ENCODE data around the gene IFI35. TPM values are rescaled to one million over a fixed set of nuclear protein-coding genes. Genes with fewer than 3 reads are reported as not detected.
"Not testable (repeated sequence)": the region's sequence is repeated elsewhere in the genome, so short reads cannot be mapped to it uniquely, and the experiment has no call there.

IFI35 gene
- total RNA-seq: 10 to 100 TPM; 23.9 to 24.1 TPM
- long read RNA-seq, donor 1, partial matches to known transcripts: 1 of 9 reads
- long read RNA-seq, donor 1, other reads (novel, unspliced or antisense): 1 of 9 reads
- long read RNA-seq, donor 2, transcript IFI35-203 (7 exons, 1,241 nt): minor isoform, 23 of 58 reads
- long read RNA-seq, donor 2, transcript IFI35-204 (7 exons, 1,232 nt): major isoform, 25 of 58 reads
- long read RNA-seq, donor 2, partial matches to known transcripts: 2 of 58 reads
- long read RNA-seq, donor 2, other reads (novel, unspliced or antisense): 7 of 58 reads

DNA sequence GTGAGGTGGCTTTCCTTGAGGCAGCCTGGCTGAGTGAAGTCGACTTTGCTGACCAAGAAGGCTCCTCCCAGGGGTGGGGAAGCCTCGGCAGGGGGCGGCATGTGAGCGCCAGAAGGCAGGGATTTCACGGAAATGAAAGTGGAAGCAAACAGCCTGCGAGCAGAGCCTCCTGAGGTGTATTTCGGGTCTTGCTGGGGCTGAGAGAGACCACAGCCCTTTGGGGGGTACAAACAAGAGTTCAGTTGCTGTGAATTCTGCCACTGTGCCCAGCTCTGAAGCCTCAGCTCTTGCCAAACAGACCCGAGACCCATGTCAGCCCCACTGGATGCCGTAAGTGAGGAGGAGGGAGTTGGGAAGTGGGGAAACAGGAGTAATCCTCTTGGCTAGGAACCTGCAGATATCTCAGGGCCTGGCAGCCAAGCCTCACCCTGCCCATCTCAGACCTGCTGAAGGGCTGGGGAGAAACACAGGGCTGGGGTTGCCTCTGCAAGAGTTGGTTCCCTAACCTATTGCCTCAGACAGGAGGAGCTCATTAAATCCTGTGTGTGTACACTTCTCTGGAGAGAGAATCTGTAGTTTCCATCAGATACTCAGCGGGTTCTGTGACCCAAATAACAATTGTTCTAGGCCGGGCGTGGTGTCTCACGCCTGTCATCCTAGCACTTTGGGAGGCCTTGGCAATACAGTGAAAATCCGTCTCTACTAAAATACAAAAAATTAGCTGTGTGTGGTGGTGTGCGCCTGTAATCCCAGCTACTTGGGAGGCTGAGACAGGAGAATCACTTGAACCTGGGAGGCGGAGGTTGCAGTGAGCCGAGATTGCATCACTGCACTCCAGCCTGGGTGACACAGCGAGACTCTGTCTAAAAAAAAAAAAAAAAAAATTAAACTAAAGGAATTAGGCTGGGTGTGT lies at the start of gene IFI35:
Gene IFI35 (plus strand): TSS at position 146 of the 913 bp plus-strand sequence. CDS start 164 bp downstream, at position 310.
- intact Hi-C loops (cut with DNase I): no loop called here

DNA sequence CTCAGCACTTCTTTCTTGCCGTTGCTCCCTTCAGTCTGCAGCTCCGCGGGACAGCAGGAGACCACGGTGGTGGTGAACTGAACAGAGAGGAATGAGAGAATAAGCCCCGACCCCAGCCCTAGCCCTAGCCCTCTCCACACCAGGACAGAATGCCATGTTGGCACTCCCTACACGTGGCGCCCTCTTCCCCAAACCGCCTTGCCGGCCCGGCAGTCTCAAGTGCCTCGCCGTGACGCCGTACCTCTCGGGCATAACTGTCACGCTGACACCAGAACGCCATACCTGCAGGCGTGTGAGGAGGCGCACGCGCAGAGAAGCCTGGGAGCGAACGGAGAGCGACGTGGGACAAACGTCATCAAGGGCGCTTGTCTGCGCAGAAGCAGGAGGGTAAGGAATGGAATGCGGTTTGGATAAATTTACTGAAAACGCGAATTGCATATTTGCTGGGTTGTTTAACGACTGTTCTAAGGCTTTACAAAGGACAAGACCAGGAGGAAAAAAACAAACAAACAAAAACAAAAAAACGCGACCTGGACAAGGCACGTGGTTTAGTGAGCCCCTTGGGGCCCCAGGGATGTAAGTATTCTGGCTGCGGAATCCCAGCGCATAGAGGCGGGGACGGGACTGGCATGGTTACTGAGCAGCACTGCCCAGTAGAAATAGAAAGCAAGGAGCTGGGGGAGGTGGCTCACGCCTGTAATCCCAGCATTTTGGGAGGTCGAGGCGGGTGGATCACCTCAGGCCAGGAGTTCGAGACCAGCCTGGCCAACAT lies 42.2 kb upstream of the IFI35 start, which contains the start of gene AARSD1:
Gene AARSD1 (minus strand): TSS at position 294 of the 772 bp plus-strand sequence. CDS start 14 bp downstream, at position 280.
- intact Hi-C loops (cut with DNase I): no loop called here
- peak; percentile 97 for DNase-seq (ENCODE audit: low spot score)

More for the DNA sequence above, at the start of gene IFI35:
- DNase-seq (ENCODE audit: low spot score): peak; percentile 95

DNA sequence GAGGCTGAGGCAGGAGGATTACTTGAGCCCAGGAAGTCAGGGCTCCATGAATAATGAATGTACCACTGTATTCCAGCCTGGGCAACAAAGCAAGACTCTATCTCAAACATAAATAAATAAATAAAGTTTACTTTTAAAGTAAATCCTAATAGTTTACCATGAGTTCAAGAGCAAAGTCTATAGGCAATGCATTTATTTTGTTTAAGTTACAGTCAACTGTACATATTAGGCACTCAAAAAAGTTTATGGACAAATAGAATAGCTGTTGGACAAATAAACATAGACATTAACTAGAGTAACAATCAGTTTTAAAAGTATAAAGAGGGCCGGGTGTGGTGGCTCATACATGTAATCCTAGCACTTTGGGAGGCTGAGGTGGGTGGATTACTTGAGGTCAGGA lies 38.7 kb upstream of the IFI35 start:
- intact Hi-C loops (cut with DNase I): no loop called here
- DNase-seq (ENCODE audit: low spot score): no peak

- intact Hi-C loops (cut with DNase I): no loop called here
- DNase-seq (ENCODE audit: low spot score): no peak
Measured at GRCh38 chr17:42969001-42969581, 37.5 kb upstream of the IFI35 start.

GRCh38 chr17:42971589-42971988 lies 35.0 kb upstream of the IFI35 start:
- intact Hi-C loops (cut with DNase I): no loop called here
- DNase-seq (ENCODE audit: low spot score): no peak

- DNase-seq (ENCODE audit: low spot score); intact Hi-C loops (cut with DNase I): not testable (repeated sequence)
Measured at GRCh38 chr17:42973323-42973722, 33.3 kb upstream of the IFI35 start.

DNA sequence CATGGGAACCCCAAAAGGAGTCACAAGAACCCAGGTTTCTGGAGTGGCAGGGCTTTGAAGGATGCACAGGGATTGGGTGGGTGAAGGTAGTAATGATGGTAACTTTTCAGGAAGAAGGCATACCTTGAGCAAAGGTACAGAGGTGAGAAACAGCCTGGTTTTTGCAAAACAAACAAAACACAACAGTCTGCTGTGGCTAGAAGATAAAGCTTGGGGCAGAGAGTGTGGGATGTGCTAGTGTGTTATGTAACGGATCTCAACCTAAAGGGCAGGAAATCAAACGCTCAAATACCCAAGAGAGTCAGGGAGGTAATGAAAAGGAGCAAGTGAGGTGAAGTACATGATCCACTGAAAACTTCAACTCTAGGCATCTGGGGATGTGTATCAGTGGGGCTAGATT lies 31.3 kb upstream of the IFI35 start:
- intact Hi-C loops (cut with DNase I): no loop called here
- no peak for DNase-seq (ENCODE audit: low spot score)

DNA sequence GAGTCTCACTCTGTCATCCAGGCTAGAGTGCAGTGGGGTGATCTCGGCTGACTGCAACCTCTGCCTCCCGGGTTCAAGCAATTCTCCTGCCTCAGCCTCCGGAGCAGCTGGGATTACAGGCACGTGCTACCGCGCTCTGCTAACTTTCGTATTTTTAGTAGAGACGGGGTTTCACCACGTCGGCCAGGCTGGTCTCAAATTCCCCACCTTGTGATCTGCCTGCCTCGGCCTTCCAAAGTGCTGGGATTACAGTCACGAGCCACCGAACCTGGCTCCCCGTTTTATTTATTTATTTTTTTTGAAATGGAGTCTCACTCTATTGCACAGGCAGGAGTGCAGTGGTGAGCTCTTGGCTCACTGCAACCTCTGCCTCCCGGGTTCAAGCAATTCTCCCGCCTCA lies 30.9 kb upstream of the IFI35 start:
- intact Hi-C loops (cut with DNase I); DNase-seq (ENCODE audit: low spot score): not testable (repeated sequence)

GRCh38 chr17:42979511-42980273 lies 26.9 kb upstream of the IFI35 start, which contains the start of gene PTGES3L:
PTGES3L (minus strand) TSS chr17:42980080; CDS start chr17:42980053, 27 bp downstream.
- peak; percentile 83 for DNase-seq (ENCODE audit: low spot score)
- intact Hi-C loops (cut with DNase I): no loop called here

DNA sequence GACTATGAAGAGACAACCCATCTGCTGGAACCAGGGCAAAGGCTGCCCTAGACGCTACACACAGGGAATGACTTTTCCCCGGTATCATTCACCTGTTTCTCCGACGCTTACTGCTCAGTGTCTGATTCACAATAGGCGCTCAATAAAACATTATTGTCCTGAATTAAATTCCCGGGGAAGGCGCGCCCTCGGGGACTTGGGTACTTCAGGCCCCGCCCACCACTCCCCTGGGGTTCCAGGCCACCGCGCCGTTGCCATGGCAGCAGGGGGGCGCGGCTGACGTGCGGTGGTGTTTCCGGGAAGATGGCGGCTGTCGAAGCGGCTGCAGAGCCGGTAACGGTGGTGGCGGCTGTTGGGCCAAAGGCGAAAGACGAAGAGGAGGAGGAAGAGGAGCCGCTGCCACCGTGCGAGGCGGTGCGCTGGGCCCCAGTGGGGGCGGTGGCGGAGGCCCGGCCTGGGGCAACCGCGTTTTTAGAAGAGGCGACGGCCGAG lies 26.3 kb upstream of the IFI35 start, which contains the start of gene RUNDC1:
Gene RUNDC1 (plus strand): TSS at position 292 of the 492 bp plus-strand sequence. CDS start 12 bp downstream, at position 304.
- intact Hi-C loops (cut with DNase I): no loop called here
- DNase-seq (ENCODE audit: low spot score): peak; percentile 97

- intact Hi-C loops (cut with DNase I): no loop called here
- DNase-seq (ENCODE audit: low spot score): peak; percentile 83
Measured at GRCh38 chr17:42980766-42981397, 25.7 kb upstream of the IFI35 start.

DNA sequence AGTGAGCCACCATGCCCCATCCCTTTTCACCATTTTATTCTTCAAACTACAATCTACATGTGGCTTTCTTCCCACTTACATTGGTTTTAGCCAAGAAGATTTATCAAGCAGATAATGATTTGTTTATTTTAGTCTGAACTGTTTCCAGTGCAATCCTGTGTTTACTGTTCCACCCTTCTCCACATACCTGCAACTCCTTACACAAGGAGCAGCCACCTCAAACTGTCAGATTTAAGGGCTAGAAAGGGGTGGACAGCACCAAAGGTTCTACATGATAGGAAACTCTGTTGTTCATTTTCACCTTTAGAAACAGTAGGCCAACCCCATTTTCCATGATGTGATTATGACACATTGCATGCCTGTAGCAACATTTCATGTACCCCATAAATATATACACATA lies 24.3 kb upstream of the IFI35 start:
- no peak for DNase-seq (ENCODE audit: low spot score)
- intact Hi-C loops (cut with DNase I): no loop called here

DNA sequence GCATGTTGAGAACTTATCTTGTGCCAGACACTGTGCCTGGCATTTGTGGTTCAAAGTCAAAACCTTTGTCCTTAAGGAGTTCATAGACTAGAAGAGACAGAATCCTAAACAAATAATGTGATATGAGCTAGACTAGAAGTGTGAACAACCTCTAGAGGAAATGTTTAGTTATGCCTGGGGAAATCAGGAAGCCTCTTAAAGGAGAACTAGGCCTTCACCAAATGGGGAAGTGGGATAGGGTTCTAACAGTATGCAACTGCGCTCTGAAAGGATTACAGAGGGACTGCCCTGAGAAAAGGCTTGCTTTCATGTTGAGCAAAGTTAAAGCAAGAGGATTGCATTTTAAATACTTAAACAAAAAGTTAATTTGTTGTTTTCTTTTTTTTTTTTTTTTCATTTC lies 21.4 kb upstream of the IFI35 start:
- intact Hi-C loops (cut with DNase I): no loop called here
- DNase-seq (ENCODE audit: low spot score): no peak

- no peak for DNase-seq (ENCODE audit: low spot score)
- intact Hi-C loops (cut with DNase I): no loop called here
Measured at GRCh38 chr17:42989141-42989540, 17.4 kb upstream of the IFI35 start.

GRCh38 chr17:42989726-42990652 lies 16.6 kb upstream of the IFI35 start:
- intact Hi-C loops (cut with DNase I): no loop called here
- no peak for DNase-seq (ENCODE audit: low spot score)

GRCh38 chr17:42991471-42991870 lies 15.1 kb upstream of the IFI35 start:
- no peak for DNase-seq (ENCODE audit: low spot score)
- intact Hi-C loops (cut with DNase I): no loop called here

- intact Hi-C loops (cut with DNase I): no loop called here
- DNase-seq (ENCODE audit: low spot score): no peak
Measured at GRCh38 chr17:42992872-42993271, 13.7 kb upstream of the IFI35 start.
